PC-3 (cell line): ENCODE results near the gene CCSER1.

ENCODE experiments used
- CTCF ChIP-seq: fragments of 300-600 bp; sonication (generic); conservative IDR thresholded peaks from 2 replicates; pipeline ENCODE4 v1.5.1; 2017; ENCODE audit warnings: antibody characterized with exemption, low read depth, mild to moderate bottlenecking, low read length
- EZH2 ChIP-seq: fragments of 300-600 bp; sonication (generic); IDR thresholded peaks from one replicate; pipeline ENCODE4 v1.6.1; 2017; ENCODE audit warnings: antibody characterized with exemption, mild to moderate bottlenecking, low read length; ENCODE audit not compliant: unreplicated experiment
- EZH2phosphoT487 ChIP-seq: fragments of 300-600 bp; sonication (generic); IDR thresholded peaks from 2 replicates; pipeline ENCODE4 v1.6.1; 2018; ENCODE audit warnings: mild to moderate bottlenecking, antibody characterized with exemption, low read length, borderline replicate concordance

DNA sequence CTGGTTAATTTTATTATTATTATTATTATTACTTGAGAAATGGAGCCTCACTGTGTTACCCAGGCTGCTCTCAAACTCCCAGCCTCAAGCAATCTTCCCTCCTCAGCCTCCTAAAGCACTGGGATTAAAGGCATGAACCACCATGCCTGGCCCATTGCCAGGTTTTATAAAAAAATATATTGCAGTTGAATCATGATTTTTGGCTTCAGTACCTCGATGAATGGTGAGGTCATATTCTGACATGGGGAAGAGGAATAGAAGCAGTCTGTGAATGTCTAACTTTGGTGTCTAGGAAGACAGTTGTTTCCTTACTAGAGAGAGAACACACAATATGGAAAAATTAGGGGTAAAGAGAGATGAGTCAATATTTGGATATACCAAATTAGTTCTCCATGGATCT, 32.0 kb downstream of the CCSER1 start:
- TF ChIP-seq CTCF = no peak
- no peak for TF ChIP-seq EZH2
- no peak for TF ChIP-seq EZH2phosphoT487
